ENCODE measurements around the gene OBI1. TPM values are rescaled to one million over a fixed set of nuclear protein-coding genes. Genes with fewer than 3 reads are reported as not detected.

The OBI1 gene
- total RNA-seq, 2 donors from 2014 or later, result 7.9 to 20.4 TPM

DNA sequence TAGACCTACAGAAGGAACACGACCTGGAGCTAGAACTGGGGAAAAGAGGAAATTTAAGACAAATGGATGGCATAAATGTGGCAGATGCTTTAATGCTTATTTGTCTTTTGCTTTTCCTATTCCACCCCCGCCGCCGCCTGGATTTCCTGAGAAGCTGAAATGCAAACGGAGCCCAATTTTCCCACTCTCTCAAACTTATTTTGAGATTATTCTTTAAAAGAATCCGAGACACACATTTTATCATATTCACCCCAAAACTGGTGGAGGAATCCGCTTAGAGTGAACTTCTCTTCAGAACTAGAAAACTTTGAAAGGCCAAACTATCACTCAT lies 61.4 kb downstream of the OBI1 start:
- intact Hi-C loops (cut with DNase I), result no loop called here
- TF ChIP-seq, protein P1, sequence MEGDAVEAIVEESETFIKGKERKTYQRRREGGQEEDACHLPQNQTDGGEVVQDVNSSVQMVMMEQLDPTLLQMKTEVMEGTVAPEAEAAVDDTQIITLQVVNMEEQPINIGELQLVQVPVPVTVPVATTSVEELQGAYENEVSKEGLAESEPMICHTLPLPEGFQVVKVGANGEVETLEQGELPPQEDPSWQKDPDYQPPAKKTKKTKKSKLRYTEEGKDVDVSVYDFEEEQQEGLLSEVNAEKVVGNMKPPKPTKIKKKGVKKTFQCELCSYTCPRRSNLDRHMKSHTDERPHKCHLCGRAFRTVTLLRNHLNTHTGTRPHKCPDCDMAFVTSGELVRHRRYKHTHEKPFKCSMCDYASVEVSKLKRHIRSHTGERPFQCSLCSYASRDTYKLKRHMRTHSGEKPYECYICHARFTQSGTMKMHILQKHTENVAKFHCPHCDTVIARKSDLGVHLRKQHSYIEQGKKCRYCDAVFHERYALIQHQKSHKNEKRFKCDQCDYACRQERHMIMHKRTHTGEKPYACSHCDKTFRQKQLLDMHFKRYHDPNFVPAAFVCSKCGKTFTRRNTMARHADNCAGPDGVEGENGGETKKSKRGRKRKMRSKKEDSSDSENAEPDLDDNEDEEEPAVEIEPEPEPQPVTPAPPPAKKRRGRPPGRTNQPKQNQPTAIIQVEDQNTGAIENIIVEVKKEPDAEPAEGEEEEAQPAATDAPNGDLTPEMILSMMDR (IDR thresholded peaks at IDR 0.05), result no peak
- TF ChIP-seq POLR2A (IDR thresholded peaks at IDR 0.05), result no peak
- no peak for TF ChIP-seq POLR2AphosphoS5 (IDR thresholded peaks at IDR 0.05)
- WGBS, result 18% methylated on average over 7 of the region's 7 CpGs
- no peak for DNase-seq (ENCODE audit: low spot score)
- H3K4me3 ChIP-seq, result no peak overlapping the region
- peaks cover 70% of the 10 kb centered on the region for H3K27me3 ChIP-seq (replicated peaks; ENCODE audit: insufficient read depth)
- no peaks in the 10 kb centered on the region for H3K9me3 ChIP-seq
- H3K27ac ChIP-seq, result no peak overlapping the region
- no peaks in the 10 kb centered on the region for H3K36me3 ChIP-seq
- no peaks in the 10 kb centered on the region for H3K4me1 ChIP-seq (replicated peaks)

DNA sequence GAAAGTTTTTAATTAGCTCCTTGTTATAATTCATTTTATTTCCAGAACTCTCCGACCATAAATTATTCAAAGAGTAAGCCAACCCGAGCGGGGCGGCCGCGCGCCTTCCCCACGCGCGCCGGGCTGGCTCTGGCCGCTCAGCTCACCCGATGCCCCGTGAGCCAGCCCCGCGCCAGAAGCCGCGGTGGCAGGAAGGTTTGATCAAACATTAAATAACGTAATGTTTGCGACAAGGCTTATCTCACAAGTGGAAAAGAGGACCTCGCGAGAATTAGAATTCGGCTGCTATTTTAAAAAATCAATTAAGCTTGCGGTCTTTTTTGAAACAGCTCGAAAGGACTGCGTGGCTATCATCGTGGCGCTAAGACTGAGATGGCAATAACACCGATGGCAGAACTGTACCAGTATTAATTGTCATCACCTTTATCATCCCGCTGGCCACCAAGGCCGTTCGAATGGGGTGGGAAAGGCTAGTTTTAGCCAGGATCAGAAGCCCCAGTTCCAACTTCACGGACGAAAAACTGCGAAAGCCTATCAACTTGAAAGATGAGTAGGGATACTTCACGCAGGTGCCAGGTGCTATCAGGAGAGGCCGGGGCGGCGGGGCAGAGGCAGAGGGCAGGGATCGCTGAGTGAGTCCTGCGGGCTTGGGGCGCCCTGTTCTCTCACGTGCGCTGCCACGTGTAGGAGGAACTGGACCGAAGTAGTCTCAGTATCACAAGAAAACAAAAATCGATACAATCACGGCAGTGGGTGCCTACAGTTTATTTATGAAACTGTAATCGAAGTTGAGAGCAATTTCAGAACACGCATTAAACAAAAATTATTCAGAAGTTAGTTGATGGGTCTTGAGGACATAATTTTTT lies 62.0 kb downstream of the OBI1 start:
- no peak overlapping the region for H3K27ac ChIP-seq
- intact Hi-C loops (cut with DNase I), result no loop called here

DNA sequence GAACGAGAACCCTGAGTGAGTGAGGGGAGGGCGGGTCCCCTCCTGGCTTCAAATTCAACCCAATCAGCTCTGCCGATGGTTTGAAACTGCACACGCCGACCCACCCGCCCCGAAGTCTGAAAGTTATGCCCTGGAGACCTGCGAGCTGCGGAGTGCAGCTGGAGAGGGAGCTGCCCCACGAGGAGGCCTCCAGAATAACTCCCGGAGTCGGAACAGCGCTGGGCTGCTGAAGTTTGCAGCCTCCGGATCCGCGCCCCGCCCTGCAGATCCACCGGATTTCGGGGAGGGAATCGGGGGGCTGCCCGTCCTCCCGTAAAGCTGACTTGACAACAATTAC lies 62.6 kb downstream of the OBI1 start:
- no peak for DNase-seq (ENCODE audit: low spot score)
- Histone ChIP-seq H3K27ac (no peak overlapping the region), H3K36me3 (no peaks in the 10 kb centered on the region), H3K4me1 (replicated peaks) (no peaks in the 10 kb centered on the region), H3K9me3 (no peaks in the 10 kb centered on the region), H3K4me3 (no peak overlapping the region), H3K27me3 (replicated peaks; ENCODE audit: insufficient read depth) (peaks cover 66% of the 10 kb centered on the region)
- TF ChIP-seq POLR2A (IDR thresholded peaks at IDR 0.05) (no peak), POLR2AphosphoS5 (IDR thresholded peaks at IDR 0.05) (no peak)
- TF ChIP-seq, protein P1 (IDR thresholded peaks at IDR 0.05), result no peak
- intact Hi-C loops (cut with DNase I), result no loop called here
- 4% methylated on average over 22 of the region's 22 CpGs for WGBS

More for the DNA sequence above, 62.0 kb downstream of the OBI1 start:
- no peaks in the 10 kb centered on the region for H3K36me3 ChIP-seq
- TF ChIP-seq POLR2AphosphoS5 (IDR thresholded peaks at IDR 0.05), result no peak
- TF ChIP-seq, protein P1 (IDR thresholded peaks at IDR 0.05), result no peak
- TF ChIP-seq POLR2A (IDR thresholded peaks at IDR 0.05), result no peak
- H3K27me3 ChIP-seq (replicated peaks; ENCODE audit: insufficient read depth), result peaks cover 70% of the 10 kb centered on the region
- DNase-seq (ENCODE audit: low spot score), result no peak
- WGBS, result 8% methylated on average over 50 of the region's 50 CpGs
- no peaks in the 10 kb centered on the region for H3K4me1 ChIP-seq (replicated peaks)
- no peaks in the 10 kb centered on the region for H3K9me3 ChIP-seq
- no peak overlapping the region for H3K4me3 ChIP-seq

DNA sequence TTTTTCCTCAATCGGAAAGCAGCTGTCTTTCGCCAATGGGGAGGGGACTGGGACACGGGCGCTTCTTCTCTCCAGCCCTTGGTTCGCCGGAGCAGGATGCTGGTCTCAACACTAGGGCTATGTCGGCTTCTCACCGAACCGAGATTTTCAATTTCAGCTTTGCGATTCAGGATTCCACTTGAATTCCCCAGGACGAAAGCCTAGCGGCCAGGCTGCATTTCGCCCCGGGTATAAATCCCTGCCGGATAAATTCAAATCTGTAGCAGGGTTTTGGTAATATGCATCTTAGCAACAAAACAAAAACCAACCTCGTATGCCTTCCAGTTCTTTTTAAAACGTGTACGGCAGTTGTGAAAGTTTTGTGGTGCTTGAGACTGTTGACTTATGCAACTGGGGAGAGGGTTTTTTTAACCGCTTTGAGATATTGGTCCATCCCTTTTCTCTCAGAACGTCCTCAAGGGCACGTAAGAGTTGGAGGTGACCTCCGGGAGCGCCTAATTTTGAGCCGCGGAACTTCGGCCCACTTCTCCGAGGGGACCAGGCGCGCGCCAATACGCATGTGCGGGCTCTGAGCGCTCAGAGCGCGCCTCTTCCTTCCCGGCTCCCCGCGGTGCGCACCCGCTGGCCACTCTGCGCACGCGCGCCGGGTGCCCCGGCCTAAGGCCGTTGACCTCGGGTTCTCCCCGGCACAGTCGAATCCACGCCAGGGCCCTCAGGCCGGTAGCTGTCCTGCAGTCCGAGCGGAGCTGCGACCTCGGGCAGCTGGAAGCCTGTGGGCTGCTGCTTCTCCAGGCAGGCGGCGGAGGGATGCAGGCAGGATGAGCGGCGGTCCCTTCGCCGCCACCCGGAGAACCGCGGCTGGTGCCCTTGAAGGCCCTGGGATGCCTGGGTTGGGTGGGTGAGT lies 63.2 kb downstream of the OBI1 start:
- Histone ChIP-seq H3K27me3 (replicated peaks; ENCODE audit: insufficient read depth) (peaks cover 60% of the 10 kb centered on the region), H3K4me3 (no peak overlapping the region), H3K4me1 (replicated peaks) (no peaks in the 10 kb centered on the region), H3K36me3 (no peaks in the 10 kb centered on the region), H3K27ac (no peak overlapping the region), H3K9me3 (no peaks in the 10 kb centered on the region)
- TF ChIP-seq POLR2AphosphoS5 (IDR thresholded peaks at IDR 0.05), result no peak
- 6% methylated on average over 45 of the region's 65 CpGs for WGBS
- intact Hi-C loops (cut with DNase I), result no loop called here
- DNase-seq (ENCODE audit: low spot score), result no peak

DNA sequence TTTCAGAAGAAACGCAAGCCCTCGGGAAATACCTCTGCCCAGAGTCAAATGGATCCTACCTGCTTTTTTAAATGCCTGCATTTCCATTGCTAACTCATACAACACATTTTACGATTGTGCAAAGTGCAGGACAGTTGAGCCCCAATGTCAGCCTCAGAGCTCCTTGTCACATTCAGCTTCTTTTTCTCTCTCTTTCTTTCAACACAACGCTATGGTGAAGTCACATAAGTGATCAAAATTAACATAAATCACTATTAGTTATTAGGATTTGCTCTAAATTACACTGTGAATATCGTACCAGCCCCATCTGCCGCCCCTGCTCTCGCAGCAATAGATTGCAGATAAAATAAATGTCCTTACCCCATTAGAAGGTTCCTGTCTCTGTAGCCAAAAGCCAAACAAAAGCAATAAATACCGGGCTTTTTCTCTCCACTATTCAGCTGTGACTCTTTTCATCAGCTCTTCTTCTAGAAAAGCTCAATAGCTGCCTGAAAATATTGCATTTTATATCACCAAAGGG lies 64.4 kb downstream of the OBI1 start:
- Histone ChIP-seq H3K4me3 (no peak overlapping the region), H3K9me3 (no peaks in the 10 kb centered on the region), H3K36me3 (no peaks in the 10 kb centered on the region), H3K27ac (no peak overlapping the region), H3K4me1 (replicated peaks) (no peaks in the 10 kb centered on the region), H3K27me3 (replicated peaks; ENCODE audit: insufficient read depth) (peaks cover 61% of the 10 kb centered on the region)
- WGBS, result 10% methylated on average over 8 of the region's 8 CpGs
- TF ChIP-seq POLR2AphosphoS5 (IDR thresholded peaks at IDR 0.05), result no peak
- TF ChIP-seq POLR2A (IDR thresholded peaks at IDR 0.05), result no peak
- TF ChIP-seq, protein P1 (IDR thresholded peaks at IDR 0.05), result no peak
- intact Hi-C loops (cut with DNase I), result no loop called here
- DNase-seq (ENCODE audit: low spot score), result no peak
